GM19240 (cell line): Measurements from ENCODE around the gene SPRED1.

Source experiments
- DNase-seq: peaks from one replicate; pipeline ENCODE4 v3.0.0; 2011; ENCODE audit warnings: low spot score; ENCODE audit not compliant: insufficient read length

Gene SPRED1

DNA sequence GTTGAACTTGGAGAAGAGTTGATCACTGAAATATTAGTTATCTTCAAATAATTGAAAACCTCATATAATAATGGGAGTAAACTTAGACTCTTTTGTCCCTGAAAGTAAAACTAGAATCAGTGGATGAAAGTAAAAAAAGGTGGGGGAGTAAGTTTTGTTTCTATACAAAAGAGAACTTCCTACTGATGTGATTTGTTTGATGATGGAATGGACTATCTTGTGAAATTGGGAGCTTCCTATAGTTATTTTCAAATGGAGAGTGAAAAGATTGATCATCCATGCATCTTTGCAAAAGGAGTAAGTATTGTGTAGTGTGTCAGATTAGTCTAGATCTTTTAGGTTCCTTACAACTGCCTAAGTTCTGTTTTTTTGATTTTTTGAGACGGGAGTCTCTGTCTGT, 28.4 kb downstream of the SPRED1 start:
- no peak for DNase-seq

DNA sequence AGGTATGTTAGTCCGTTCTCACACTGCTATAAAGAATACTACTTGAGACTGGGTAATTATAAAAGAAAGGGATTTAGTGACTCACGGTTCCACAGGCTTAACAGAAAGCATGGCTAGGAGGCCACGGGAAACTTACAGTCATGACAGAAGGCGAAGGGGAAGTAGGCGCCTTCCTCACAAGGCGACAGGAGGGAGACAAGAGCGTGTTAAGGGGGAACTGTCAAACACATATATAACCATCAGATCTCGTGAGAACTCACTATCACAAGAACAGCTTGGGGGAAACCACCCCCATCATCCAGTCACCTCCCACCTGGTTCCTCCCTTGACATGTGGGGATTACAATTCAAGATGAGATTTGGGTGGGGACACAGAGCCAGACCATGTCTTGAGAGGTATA, 30.4 kb downstream of the SPRED1 start:
- DNase-seq, result no peak

GRCh38 chr15:38285456-38285855, 32.8 kb downstream of the SPRED1 start:
- no peak for DNase-seq

- DNase-seq, result no peak
Observed at GRCh38 chr15:38294126-38294525, 41.5 kb downstream of the SPRED1 start.

- no peak for DNase-seq
Observed at GRCh38 chr15:38297623-38298388, 45.2 kb downstream of the SPRED1 start.

- no peak for DNase-seq
Observed at GRCh38 chr15:38299216-38299615, 46.6 kb downstream of the SPRED1 start.

DNA sequence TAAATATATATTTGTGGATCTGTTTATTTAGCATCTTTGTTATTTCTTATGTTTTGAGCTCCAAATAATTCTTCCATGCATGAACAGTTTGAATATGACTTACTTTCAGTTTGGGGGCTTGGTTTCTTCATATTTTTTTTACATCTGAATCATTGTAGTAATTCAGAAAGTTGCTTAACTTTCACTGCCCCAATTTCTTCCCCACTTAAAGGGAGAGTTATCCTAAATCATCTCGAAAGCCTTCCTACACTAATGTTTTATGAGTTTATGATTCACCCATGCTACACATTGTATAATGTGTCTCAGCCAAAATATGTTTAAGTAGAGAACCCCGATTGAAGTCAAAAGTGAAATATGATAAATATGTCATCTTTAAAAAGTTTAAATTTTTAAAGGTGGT, 47.8 kb downstream of the SPRED1 start:
- DNase-seq, result no peak

DNA sequence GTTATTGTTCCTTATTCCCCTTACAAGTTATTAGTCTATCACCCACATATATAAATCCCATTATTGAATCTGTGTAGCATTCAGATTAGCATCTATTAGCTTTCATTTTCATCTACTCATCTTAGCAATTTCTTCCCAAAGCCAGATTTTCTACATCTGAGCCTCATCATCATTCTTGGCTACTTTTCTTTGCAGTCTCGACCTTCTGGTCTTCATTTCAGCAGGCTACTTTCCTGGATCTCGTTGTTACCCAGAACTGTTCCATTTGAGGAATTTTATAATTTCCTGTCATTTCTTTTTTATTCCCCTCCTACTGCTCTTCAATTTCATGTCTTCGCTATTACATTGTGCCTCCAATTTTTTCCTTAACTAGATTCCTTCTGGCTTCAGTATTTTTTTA, 51.8 kb downstream of the SPRED1 start:
- DNase-seq, result no peak

- no peak for DNase-seq
Observed at GRCh38 chr15:38307251-38307650, 54.6 kb downstream of the SPRED1 start.

DNA sequence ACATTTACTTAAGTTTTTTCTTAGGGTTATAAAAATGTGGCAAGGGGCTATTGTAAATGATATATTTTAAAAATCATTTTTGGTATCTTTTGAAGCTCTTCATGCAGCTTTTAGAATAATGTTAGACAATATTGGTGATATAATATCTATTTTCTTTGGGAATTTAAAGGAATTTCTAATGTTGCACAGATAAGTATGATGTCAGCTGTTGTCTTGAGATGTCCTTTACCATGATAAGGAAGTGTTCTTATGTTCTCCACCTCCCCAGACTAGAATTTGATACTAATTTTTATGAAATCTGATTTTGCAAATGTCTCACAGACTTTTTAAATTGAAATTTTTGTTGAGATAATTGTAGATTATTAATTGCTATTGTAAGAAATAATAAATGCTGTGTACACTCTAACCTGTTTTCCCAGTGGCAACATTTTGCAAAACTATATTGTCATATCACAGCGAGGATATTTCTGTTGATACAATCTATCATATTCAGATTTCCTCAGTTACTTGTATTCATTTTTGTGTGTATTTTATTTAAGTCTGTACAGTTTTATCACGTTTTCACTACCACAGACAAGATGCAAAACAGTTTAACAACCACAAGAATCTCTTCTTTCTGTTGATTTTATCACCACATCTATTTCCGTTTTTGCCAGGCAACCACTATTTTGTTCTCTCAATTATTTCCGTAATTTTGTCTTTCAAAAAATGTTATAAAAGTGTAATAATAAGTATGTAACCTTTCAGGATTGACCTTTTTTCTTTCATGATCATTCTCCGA, 55.4 kb downstream of the SPRED1 start:
- DNase-seq, result no peak

DNA sequence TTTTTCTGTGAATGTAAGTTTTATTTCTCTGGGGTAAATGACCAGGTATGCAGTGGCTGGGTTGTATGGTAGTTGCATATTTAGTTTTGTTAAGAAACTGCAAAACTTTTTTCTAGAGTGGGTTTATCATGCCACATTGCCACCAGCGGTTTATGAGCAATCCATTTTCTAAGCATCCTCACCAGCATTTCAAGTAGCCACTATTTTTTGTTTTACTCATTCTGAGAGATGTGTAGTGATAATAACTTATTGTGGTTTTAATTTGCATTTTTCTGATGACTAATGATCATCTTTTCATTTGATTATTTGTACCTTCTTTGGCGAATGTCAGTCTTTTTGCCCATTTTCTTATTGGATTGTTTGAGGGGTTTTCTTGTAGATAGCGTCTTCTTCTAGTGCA, 56.2 kb downstream of the SPRED1 start:
- no peak for DNase-seq

DNA sequence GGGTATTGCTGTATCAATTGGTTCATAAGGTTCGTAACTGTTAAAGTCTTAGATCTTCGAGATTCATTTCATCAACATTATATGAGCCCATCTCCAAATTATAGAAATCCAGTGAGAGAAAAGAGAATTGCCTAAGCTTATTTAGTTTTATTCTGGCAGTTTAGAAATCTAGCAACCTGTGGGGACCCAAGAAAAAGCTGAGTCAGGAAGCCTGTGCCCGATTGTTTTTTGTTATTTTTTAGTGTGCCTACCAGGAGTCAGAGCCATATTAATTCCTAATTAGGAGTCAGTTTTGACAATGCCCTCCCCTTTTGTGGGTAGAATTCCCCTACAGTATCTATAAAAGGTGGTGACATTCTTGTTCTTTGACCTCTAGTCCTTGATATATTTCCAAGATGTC, 59.6 kb downstream of the SPRED1 start:
- no peak for DNase-seq

DNA sequence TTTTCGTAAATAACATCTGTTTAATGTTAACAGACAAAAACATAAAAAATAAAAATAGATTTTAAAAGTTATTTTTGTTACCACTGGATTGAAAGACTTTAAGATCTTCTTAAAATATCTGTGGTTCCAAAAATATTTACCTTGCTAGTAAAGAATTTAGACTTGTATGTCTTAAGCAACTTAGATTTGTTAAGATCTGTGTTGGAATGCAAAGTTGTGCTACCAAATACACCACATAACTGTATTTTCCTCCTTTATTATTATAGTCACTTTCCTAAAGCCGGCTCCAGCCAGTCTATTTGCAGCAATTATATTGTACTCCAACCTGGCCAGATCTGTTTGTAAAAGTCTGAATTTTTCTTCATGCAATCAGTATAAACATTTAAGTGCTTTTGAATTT, 63.7 kb downstream of the SPRED1 start:
- DNase-seq, result no peak

- DNase-seq, result no peak
Observed at GRCh38 chr15:38320181-38320580, 67.5 kb downstream of the SPRED1 start.

- no peak for DNase-seq
Observed at GRCh38 chr15:38320866-38321265, 68.2 kb downstream of the SPRED1 start.

- no peak for DNase-seq
Observed at GRCh38 chr15:38323895-38324294, 71.3 kb downstream of the SPRED1 start.

GRCh38 chr15:38324939-38325647, 72.5 kb downstream of the SPRED1 start:
- no peak for DNase-seq

DNA sequence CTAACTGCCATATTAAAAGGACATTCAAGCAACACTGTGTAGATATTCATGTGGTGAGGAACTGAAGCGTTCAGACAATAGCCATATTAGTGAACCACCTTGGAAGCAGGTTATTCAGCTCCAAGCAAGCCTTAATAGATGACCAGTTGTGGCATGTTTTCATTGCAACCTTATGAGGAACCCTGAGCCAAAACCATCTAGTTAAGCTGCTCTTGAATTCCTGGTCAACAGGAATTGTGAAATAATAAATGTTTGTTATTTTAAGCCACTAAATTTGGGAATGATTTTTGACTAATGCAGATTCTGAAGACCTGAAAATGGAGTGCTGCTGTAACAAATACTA, 73.0 kb downstream of the SPRED1 start:
- no peak for DNase-seq

GRCh38 chr15:38332711-38333110, 80.1 kb downstream of the SPRED1 start:
- DNase-seq, result no peak

- DNase-seq, result no peak
Observed at GRCh38 chr15:38335116-38335515, 82.5 kb downstream of the SPRED1 start.

GRCh38 chr15:38344351-38344750, 91.7 kb downstream of the SPRED1 start:
- DNase-seq, result no peak

- no peak for DNase-seq
Observed at GRCh38 chr15:38349251-38349650, 96.6 kb downstream of the SPRED1 start.
